ENCODE measurements around the gene CFTR. TPM values are rescaled to one million over a fixed set of nuclear protein-coding genes. Genes with fewer than 3 reads are reported as not detected.

CFTR gene
- total RNA-seq, 1 donor from 2014 or later: 0.06 TPM

DNA sequence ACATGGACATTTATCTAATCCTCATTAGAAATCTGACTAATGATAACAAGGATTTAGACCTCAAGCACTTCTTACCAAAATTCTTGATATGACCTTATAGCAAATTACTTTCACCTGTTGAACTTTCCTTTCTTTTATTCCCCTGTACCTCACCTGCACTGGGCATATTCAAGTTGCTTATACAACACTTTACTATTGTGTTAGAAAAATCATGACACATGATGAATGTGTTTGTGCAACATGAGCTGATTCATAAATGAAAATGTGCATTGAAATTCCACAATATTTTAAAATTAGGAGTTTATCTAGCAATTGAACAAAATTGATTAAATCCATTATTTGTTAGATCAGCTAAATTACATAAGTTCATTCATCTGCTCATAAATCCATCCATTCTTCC lies 160.6 kb downstream of the CFTR start:
- no peak overlapping the region for H2AFZ ChIP-seq (replicated peaks)
- H3K9ac ChIP-seq: no peak overlapping the region
- Mint-ChIP-seq H3K9me3 (peaks cover 2% of the 10 kb centered on the region), H3K36me3 (no peaks in the 10 kb centered on the region), H3K27me3 (ENCODE audit: insufficient read depth, low read depth) (no peaks in the 10 kb centered on the region), H3K4me3 (no peak overlapping the region), H3K27ac (no peak overlapping the region), H3K4me1 (no peaks in the 10 kb centered on the region)
- H3K4me2 ChIP-seq: no peak overlapping the region
- no peaks in the 10 kb centered on the region for H3K79me2 ChIP-seq (ENCODE audit: low read depth)
- H3K9me3 ChIP-seq (ENCODE audit: low read depth): no peaks in the 10 kb centered on the region
- H3K4me3 ChIP-seq: no peak overlapping the region
- no peaks in the 10 kb centered on the region for H4K20me1 ChIP-seq (ENCODE audit: low read depth)
- H3K27me3 ChIP-seq: no peaks in the 10 kb centered on the region
- no peaks in the 10 kb centered on the region for H3K36me3 ChIP-seq
- H3K4me1 ChIP-seq: no peaks in the 10 kb centered on the region
- no peaks in the 10 kb centered on the region for H3F3A ChIP-seq (ENCODE audit: low read depth)
- H3K27ac ChIP-seq: no peak overlapping the region
- no peak for DNase-seq (ENCODE audit: low spot score)
- TF ChIP-seq, protein P1, sequence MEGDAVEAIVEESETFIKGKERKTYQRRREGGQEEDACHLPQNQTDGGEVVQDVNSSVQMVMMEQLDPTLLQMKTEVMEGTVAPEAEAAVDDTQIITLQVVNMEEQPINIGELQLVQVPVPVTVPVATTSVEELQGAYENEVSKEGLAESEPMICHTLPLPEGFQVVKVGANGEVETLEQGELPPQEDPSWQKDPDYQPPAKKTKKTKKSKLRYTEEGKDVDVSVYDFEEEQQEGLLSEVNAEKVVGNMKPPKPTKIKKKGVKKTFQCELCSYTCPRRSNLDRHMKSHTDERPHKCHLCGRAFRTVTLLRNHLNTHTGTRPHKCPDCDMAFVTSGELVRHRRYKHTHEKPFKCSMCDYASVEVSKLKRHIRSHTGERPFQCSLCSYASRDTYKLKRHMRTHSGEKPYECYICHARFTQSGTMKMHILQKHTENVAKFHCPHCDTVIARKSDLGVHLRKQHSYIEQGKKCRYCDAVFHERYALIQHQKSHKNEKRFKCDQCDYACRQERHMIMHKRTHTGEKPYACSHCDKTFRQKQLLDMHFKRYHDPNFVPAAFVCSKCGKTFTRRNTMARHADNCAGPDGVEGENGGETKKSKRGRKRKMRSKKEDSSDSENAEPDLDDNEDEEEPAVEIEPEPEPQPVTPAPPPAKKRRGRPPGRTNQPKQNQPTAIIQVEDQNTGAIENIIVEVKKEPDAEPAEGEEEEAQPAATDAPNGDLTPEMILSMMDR (IDR thresholded peaks at IDR 0.05): no peak

DNA sequence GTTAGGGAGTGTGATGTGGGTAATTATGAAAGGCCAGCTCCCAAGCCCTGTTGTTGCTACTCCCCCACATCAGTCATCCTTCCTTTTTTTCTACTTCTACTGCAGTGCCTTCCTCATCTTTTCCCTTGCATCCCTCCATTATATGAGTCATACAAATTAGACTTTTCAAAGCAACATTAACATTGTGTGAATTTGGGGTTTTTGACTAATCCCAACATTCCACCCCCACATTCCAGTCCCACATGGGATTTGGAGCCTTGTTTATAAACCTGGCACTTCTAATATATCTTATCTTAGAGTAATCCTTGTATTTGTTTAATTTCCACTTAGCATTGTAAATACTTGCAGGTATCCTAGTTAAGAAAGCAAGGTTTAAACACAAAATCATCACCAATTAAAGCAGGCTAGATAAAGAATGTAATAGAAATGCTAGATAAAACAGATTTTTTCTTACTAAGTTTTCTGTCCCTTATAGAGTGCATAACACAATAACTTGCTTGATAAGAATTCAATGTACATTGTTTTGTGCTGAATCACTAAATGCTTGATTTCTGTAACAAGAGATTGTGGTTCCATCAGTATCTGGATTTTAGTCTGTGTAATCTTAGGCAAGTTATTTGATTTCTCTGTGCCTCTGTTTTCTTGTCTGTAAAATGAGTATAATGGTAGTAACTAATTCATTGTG lies 165.8 kb downstream of the CFTR start:
- Histone ChIP-seq H3K27me3 (no peaks in the 10 kb centered on the region), H3K27ac (no peak overlapping the region), H3K9ac (no peak overlapping the region), H3K4me1 (no peaks in the 10 kb centered on the region), H3K36me3 (no peaks in the 10 kb centered on the region), H3K79me2 (ENCODE audit: low read depth) (no peaks in the 10 kb centered on the region), H3F3A (ENCODE audit: low read depth) (no peaks in the 10 kb centered on the region), H3K9me3 (ENCODE audit: low read depth) (no peaks in the 10 kb centered on the region), H4K20me1 (ENCODE audit: low read depth) (no peaks in the 10 kb centered on the region), H2AFZ (replicated peaks) (no peak overlapping the region), H3K4me2 (no peak overlapping the region), H3K4me3 (no peak overlapping the region)
- no peak for DNase-seq (ENCODE audit: low spot score)
- peaks cover 2% of the 10 kb centered on the region for H3K27me3 Mint-ChIP-seq (ENCODE audit: insufficient read depth, low read depth)
- H3K9me3 Mint-ChIP-seq: peaks cover 5% of the 10 kb centered on the region
- TF ChIP-seq, protein P1 (IDR thresholded peaks at IDR 0.05): no peak
- TF ChIP-seq EZH2 (IDR thresholded peaks at IDR 0.05): no peak
- no peak for TF ChIP-seq EZH2phosphoT487 (IDR thresholded peaks at IDR 0.05)
- H3K4me3 Mint-ChIP-seq: no peak overlapping the region
- H3K27ac Mint-ChIP-seq: no peak overlapping the region
- H3K4me1 Mint-ChIP-seq: no peaks in the 10 kb centered on the region
- H3K36me3 Mint-ChIP-seq: peaks cover 3% of the 10 kb centered on the region

DNA sequence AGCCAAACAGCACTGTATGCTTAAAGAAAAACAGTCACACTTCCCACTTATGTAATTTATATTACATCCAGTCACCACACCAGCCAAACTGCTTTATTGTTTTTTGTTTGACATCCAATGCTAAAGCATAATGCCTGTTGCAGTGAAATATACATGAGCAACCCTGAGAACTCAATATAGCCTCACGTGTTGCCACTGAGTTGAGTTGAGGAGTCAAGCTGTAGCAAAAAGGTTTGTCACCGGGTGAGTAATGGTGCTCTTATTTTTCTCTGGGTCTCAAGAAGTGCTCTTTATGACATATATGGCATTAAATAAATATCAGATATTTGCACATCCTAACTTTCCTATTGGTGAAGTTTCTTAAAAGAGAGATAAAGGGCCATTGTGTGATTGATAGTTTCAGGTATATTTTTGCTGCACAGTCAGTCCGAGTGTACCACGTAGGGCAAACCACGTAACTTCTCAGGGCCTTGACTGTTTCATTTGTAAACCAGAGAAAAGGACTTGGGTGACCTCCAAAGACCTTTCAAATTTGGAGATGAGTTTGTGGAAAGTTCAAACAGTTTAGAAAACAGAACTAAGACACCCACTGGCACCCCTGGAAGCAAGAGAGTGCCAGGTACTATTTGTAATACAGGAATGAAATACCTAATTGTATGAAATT lies 168.5 kb downstream of the CFTR start:
- DNase-seq (ENCODE audit: low spot score): no peak
- peaks cover 2% of the 10 kb centered on the region for H3K27me3 Mint-ChIP-seq (ENCODE audit: insufficient read depth, low read depth)
- H3K27ac Mint-ChIP-seq: no peak overlapping the region
- H3F3A ChIP-seq (ENCODE audit: low read depth): no peaks in the 10 kb centered on the region
- H3K9me3 ChIP-seq (ENCODE audit: low read depth): no peaks in the 10 kb centered on the region
- no peak overlapping the region for H3K27ac ChIP-seq
- no peak overlapping the region for H3K4me3 Mint-ChIP-seq
- peaks cover 6% of the 10 kb centered on the region for H3K4me1 ChIP-seq
- H3K36me3 ChIP-seq: no peaks in the 10 kb centered on the region
- H3K9ac ChIP-seq: no peak overlapping the region
- H4K20me1 ChIP-seq (ENCODE audit: low read depth): no peaks in the 10 kb centered on the region
- peaks cover 3% of the 10 kb centered on the region for H3K36me3 Mint-ChIP-seq
- H3K9me3 Mint-ChIP-seq: peaks cover 5% of the 10 kb centered on the region
- no peak overlapping the region for H3K4me3 ChIP-seq
- H3K79me2 ChIP-seq (ENCODE audit: low read depth): no peaks in the 10 kb centered on the region
- H3K4me2 ChIP-seq: no peak overlapping the region
- H3K27me3 ChIP-seq: no peaks in the 10 kb centered on the region
- no peak overlapping the region for H2AFZ ChIP-seq (replicated peaks)
- TF ChIP-seq EZH2 (IDR thresholded peaks at IDR 0.05): no peak
- TF ChIP-seq EZH2phosphoT487 (IDR thresholded peaks at IDR 0.05): no peak
- TF ChIP-seq, protein P1 (IDR thresholded peaks at IDR 0.05): no peak
- H3K4me1 Mint-ChIP-seq: peaks cover 6% of the 10 kb centered on the region

All from neural progenitor cell (in vitro differentiated cells).